ENCODE results near the gene NR4A1. TPM values are rescaled to one million over a fixed set of nuclear protein-coding genes. Genes with fewer than 3 reads are reported as not detected.

NR4A1 gene
- total and polyA plus RNA-seq, 10 of the 15 experiments (the other 5 are each of a cell fraction or from before 2014, with no cell fraction given): 0.05 to 7.9 (median 2.2) TPM; not detected in 1

- no peak for TF ChIP-seq ZNF592 (IDR thresholded peaks at IDR 0.05)
- no peak for TF ChIP-seq IRF3 (IDR thresholded peaks at IDR 0.05)
- no peak for TF ChIP-seq PML (IDR thresholded peaks at IDR 0.05; ENCODE audit: low read length)
- TF ChIP-seq FOXK2 (IDR thresholded peaks at IDR 0.05): no peak
- no peak for TF ChIP-seq EGR1 (IDR thresholded peaks at IDR 0.05; ENCODE audit: borderline replicate concordance in 1 of 2, low read depth in 2 of 2, low read length in 2 of 2)
- TF ChIP-seq YY1 (IDR thresholded peaks at IDR 0.05; ENCODE audit: low read depth, low read length): no peak
- no peak for TF ChIP-seq LARP7 (IDR thresholded peaks at IDR 0.05)
- no peak for TF ChIP-seq CBX5 (IDR thresholded peaks at IDR 0.05; ENCODE audit: low read depth)
- no peak for TF ChIP-seq SMAD5 (IDR thresholded peaks at IDR 0.05; ENCODE audit: low read depth)
- peak; percentile 7 to 28 (median 19); a peak in 2 of 6 replicates for TF ChIP-seq CTCF (IDR thresholded peaks at IDR 0.05 in 2 of 3, conservative IDR thresholded peaks at IDR 0.05 in 1 of 3; ENCODE audit: control insufficient read depth in 2 of 3, extremely low read depth in 1 of 3, insufficient read depth in 1 of 3, low read depth in 3 of 3, low read length in 3 of 3)
- peak; percentile 56; the same call in 1 of the 2 replicates for TF ChIP-seq CBFB (IDR thresholded peaks at IDR 0.05; ENCODE audit: low read depth)
- no peak for TF ChIP-seq ZNF622 (IDR thresholded peaks at IDR 0.05)
- no peak for TF ChIP-seq ESRRA (IDR thresholded peaks at IDR 0.05; ENCODE audit: low read length)
- no peak for TF ChIP-seq IRF4 (IDR thresholded peaks at IDR 0.05; ENCODE audit: low read depth, low read length)
- TF ChIP-seq RUNX3 (IDR thresholded peaks at IDR 0.05; ENCODE audit: low read length): peak; percentile 92
- TF ChIP-seq PKNOX1 (IDR thresholded peaks at IDR 0.05): no peak
- TF ChIP-seq EZH2 (IDR thresholded peaks at IDR 0.05; ENCODE audit: borderline replicate concordance, control insufficient read depth, low read depth, low read length): no peak
- 0 out of 2 replicates have a peak, but pooled peaks have one; percentile 26 for TF ChIP-seq CHD2 (IDR thresholded peaks at IDR 0.05; ENCODE audit: borderline replicate concordance, low read depth, low read length)
- TF ChIP-seq ZBTB40 (IDR thresholded peaks at IDR 0.05; ENCODE audit: borderline replicate concordance): no peak
Measured at GRCh38 chr12:52041695-52042123, 9.5 kb upstream of the NR4A1 start (continued).
